ENCODE results near the gene TACR1.
"Not testable (repeated sequence)": the region's sequence is repeated elsewhere in the genome, so short reads cannot be mapped to it uniquely, and the experiment has no call there.

Gene TACR1

GRCh38 chr2:75194184-75194868 is 5.0 kb downstream of the TACR1 start:
- no peak for DNase-seq

GRCh38 chr2:75192496-75192895 is 6.8 kb downstream of the TACR1 start:
- no peak for DNase-seq

GRCh38 chr2:75190271-75190990 is 8.9 kb downstream of the TACR1 start:
- no peak for DNase-seq

- no peak for DNase-seq
Measured at GRCh38 chr2:75186821-75187220, 12.5 kb downstream of the TACR1 start.

- DNase-seq = no peak
Measured at GRCh38 chr2:75182606-75183005, 16.7 kb downstream of the TACR1 start.

GRCh38 chr2:75180476-75180875 is 18.8 kb downstream of the TACR1 start:
- DNase-seq = no peak

- DNase-seq = no peak
Measured at GRCh38 chr2:75177427-75177826, 21.9 kb downstream of the TACR1 start.

- no peak for DNase-seq
Measured at GRCh38 chr2:75175456-75175855, 23.9 kb downstream of the TACR1 start.

GRCh38 chr2:75174981-75175380 is 24.3 kb downstream of the TACR1 start:
- no peak for DNase-seq

- no peak for DNase-seq
Measured at GRCh38 chr2:75174519-75174918, 24.8 kb downstream of the TACR1 start.

GRCh38 chr2:75173740-75174139 is 25.6 kb downstream of the TACR1 start:
- DNase-seq = no peak

GRCh38 chr2:75171423-75171822 is 27.9 kb downstream of the TACR1 start:
- DNase-seq = not testable (repeated sequence)

GRCh38 chr2:75170889-75171288 is 28.4 kb downstream of the TACR1 start:
- DNase-seq = no peak

GRCh38 chr2:75168186-75168585 is 31.1 kb downstream of the TACR1 start:
- DNase-seq = no peak

- no peak for DNase-seq
Measured at GRCh38 chr2:75166491-75166890, 32.8 kb downstream of the TACR1 start.

- DNase-seq = no peak
Measured at GRCh38 chr2:75162897-75163296, 36.4 kb downstream of the TACR1 start.

- DNase-seq = no peak
Measured at GRCh38 chr2:75162259-75162658, 37.1 kb downstream of the TACR1 start.

- no peak for DNase-seq
Measured at GRCh38 chr2:75157435-75157834, 41.9 kb downstream of the TACR1 start.

- DNase-seq = no peak
Measured at GRCh38 chr2:75155115-75155514, 44.2 kb downstream of the TACR1 start.

GRCh38 chr2:75153221-75153620 is 46.1 kb downstream of the TACR1 start:
- no peak for DNase-seq

- not testable (repeated sequence) for DNase-seq
Measured at GRCh38 chr2:75152243-75152642, 47.1 kb downstream of the TACR1 start.

- DNase-seq = not testable (repeated sequence)
Measured at GRCh38 chr2:75147884-75148283, 51.4 kb downstream of the TACR1 start.

GRCh38 chr2:75146606-75147332 is 52.6 kb downstream of the TACR1 start:
- no peak for DNase-seq

- peak; percentile 8 for DNase-seq
Measured at GRCh38 chr2:75146221-75146605, 53.1 kb downstream of the TACR1 start.
